SK-N-SH (cell line): Measurements from ENCODE around the gene CCNI2. TPM values are rescaled to one million over a fixed set of nuclear protein-coding genes. Genes with fewer than 3 reads are reported as not detected.

ENCODE experiments used
- CTCF ChIA-PET: fragments of 300-600, 350-600 bp; formaldehyde crosslinking; extraction: SDS; loops from one replicate; lab custom pipeline; 2021; lab: Yijun Ruan, JAX
- POLR2A ChIA-PET: fragments of 350-600 bp; sonication (Branson Sonifier 250); formaldehyde crosslinking; extraction: SDS; loops from one replicate; lab custom pipeline; 2020; ENCODE audit warnings: antibody characterized with exemption, inconsistent platforms; lab: Yijun Ruan, JAX
- DNase-seq: peaks from one replicate; pipeline ENCODE4 v3.0.0; 2012
- H2AFZ ChIP-seq: fragments of 200-600 bp; sonication (generic); 2 replicates; pipeline ENCODE4 v1.8.1; 2016; ENCODE audit warnings: antibody characterized with exemption, mild to moderate bottlenecking, low read depth
- H3F3A ChIP-seq: fragments of 200-600 bp; sonication (generic); replicated peaks from 2 replicates; pipeline ENCODE3; 2016; ENCODE audit warnings: antibody characterized with exemption, mild to moderate bottlenecking; ENCODE audit not compliant: insufficient read depth
- H3K27ac ChIP-seq, 2 experiments: fragments of 200-500 bp in 1 of 2; fragments of 200-600 bp in 1 of 2; sonication (Bioruptor generic) in 1 of 2; sonication (generic), shearing (Covaris generic) in 1 of 2; 2 replicates each; pipeline versions ENCODE4 v1.5.1 to v1.6.1; 2014 to 2016; ENCODE audit warnings: low read depth in 2 of 2, inconsistent platforms in 1 of 2, low read length in 1 of 2, mild to moderate bottlenecking in 1 of 2, mixed read lengths in 1 of 2
- H3K27me3 ChIP-seq: fragments of 200-600 bp; sonication (generic), shearing (Covaris generic); 2 replicates; pipeline ENCODE4 v1.6.1; 2016; ENCODE audit warnings: mixed run types; ENCODE audit not compliant: insufficient read depth
- H3K36me3 ChIP-seq, 2 experiments: fragments of 200-500 bp in 1 of 2; fragments of 200-600 bp in 1 of 2; sonication (Bioruptor generic) in 1 of 2; sonication (generic) in 1 of 2; replicated peaks in 1 of 2; 2 replicates each; pipeline versions ENCODE3 to v1.5.1; 2014 to 2016; ENCODE audit warnings: low read length in 1 of 2, mild to moderate bottlenecking in 1 of 2; ENCODE audit not compliant: insufficient read depth in 2 of 2, control insufficient read depth in 1 of 2
- H3K4me1 ChIP-seq, 2 experiments: fragments of 200-500 bp in 1 of 2; fragments of 200-600 bp in 1 of 2; sonication (Bioruptor generic) in 1 of 2; sonication (generic), shearing (Covaris generic) in 1 of 2; 2 replicates each; pipeline versions ENCODE4 v1.5.1 to v1.6.1; 2014 to 2016; ENCODE audit warnings: low read depth in 1 of 2, low read length in 1 of 2, mixed run types in 1 of 2; ENCODE audit not compliant: insufficient read depth in 2 of 2, control insufficient read depth in 1 of 2
- H3K4me2 ChIP-seq: fragments of 200-600 bp; sonication (generic), shearing (Covaris generic); 2 replicates; pipeline ENCODE4 v1.6.1; 2017; ENCODE audit warnings: mixed run types
- H3K4me3 ChIP-seq, 2 experiments: fragments of 200-500 bp in 1 of 2; fragments of 200-600 bp in 1 of 2; sonication (Bioruptor generic) in 1 of 2; sonication (generic), shearing (Covaris generic) in 1 of 2; 2 replicates each; pipeline versions ENCODE4 v1.5.1 to v1.8.1; 2014 to 2016; ENCODE audit warnings: low read depth in 2 of 2, inconsistent platforms in 1 of 2, low read length in 1 of 2, mild to moderate bottlenecking in 1 of 2, mixed read lengths in 1 of 2, moderate library complexity in 1 of 2
- H3K79me2 ChIP-seq: fragments of 200-600 bp; sonication (generic); 2 replicates; pipeline ENCODE4 v1.8.1; 2017; ENCODE audit warnings: mild to moderate bottlenecking; ENCODE audit not compliant: insufficient read depth
- H3K9ac ChIP-seq: fragments of 200-600 bp; sonication (generic); 2 replicates; pipeline ENCODE4 v1.6.1; 2017; ENCODE audit warnings: mixed run types
- H3K9me2 ChIP-seq: fragments of 200-600 bp; sonication (generic); 2 replicates; pipeline ENCODE4 v1.6.1; 2017; ENCODE audit warnings: mixed run types
- H3K9me3 ChIP-seq: fragments of 200-600 bp; sonication (generic); 2 replicates; pipeline ENCODE4 v1.6.1; 2017; ENCODE audit warnings: mixed run types, mild to moderate bottlenecking, moderate library complexity
- H4K20me1 ChIP-seq: fragments of 200-600 bp; sonication (generic); 2 replicates; pipeline ENCODE4 v1.6.1; 2017; ENCODE audit warnings: mild to moderate bottlenecking, mixed run types; ENCODE audit not compliant: insufficient read depth
- CHD2 ChIP-seq: fragments of 150-350 bp; IDR thresholded peaks from 2 replicates; pipeline ENCODE4 v1.6.1; 2018; ENCODE audit warnings: low read length; ENCODE audit not compliant: partially characterized antibody
- EP300 ChIP-seq, 2 experiments: IDR thresholded peaks; 2 replicates each; pipeline versions ENCODE4 v1.4.0 to v1.6.1; 2012; ENCODE audit warnings: borderline replicate concordance in 1 of 2, low read depth in 1 of 2, low read length in 1 of 2
- FOXM1 ChIP-seq: IDR thresholded peaks from 2 replicates; pipeline ENCODE4 v1.4.0; 2012; ENCODE audit warnings: low read depth, mild to moderate bottlenecking
- MXI1 ChIP-seq: IDR thresholded peaks from 2 replicates; pipeline ENCODE4 v1.6.1; 2012; ENCODE audit warnings: mild to moderate bottlenecking, low read depth, low read length, improper control_type of control experiment
- NFIC ChIP-seq: IDR thresholded peaks from 2 replicates; pipeline ENCODE4 v1.4.0; 2012; ENCODE audit warnings: borderline replicate concordance
- NRF1 ChIP-seq: IDR thresholded peaks from 2 replicates; pipeline ENCODE4 v1.6.1; 2012; ENCODE audit warnings: low read depth, mild to moderate bottlenecking, low read length
- POLR2AphosphoS5 ChIP-seq: IDR thresholded peaks from 2 replicates; pipeline ENCODE4 v1.6.1; 2012; ENCODE audit warnings: low read depth, low read length
- RFX5 ChIP-seq: IDR thresholded peaks from 2 replicates; pipeline ENCODE4 v1.6.1; 2012; ENCODE audit warnings: mild to moderate bottlenecking, improper control_type of control experiment, low read length
- SIN3A ChIP-seq: IDR thresholded peaks from 2 replicates; pipeline ENCODE4 v1.6.1; 2012; ENCODE audit warnings: low read depth, mild to moderate bottlenecking, low read length, moderate library complexity, borderline replicate concordance
- TAF1 ChIP-seq: IDR thresholded peaks from 2 replicates; pipeline ENCODE4 v1.6.1; 2012; ENCODE audit warnings: low read depth, mild to moderate bottlenecking, low read length, moderate library complexity, borderline replicate concordance
- TCF12 ChIP-seq: IDR thresholded peaks from 2 replicates; pipeline ENCODE4 v1.4.0; 2012
- WGBS: methylation state at CpG from one replicate; pipeline ENCODE4 v1.1.6; 2017; ENCODE audit warnings: low lambda C conversion rate; 5-methylcytosine and 5-hydroxymethylcytosine counted together
- polyA plus RNA-seq, 3 experiments: library from polyadenylated mRNA; depleted of rRNA; stranded (reverse); fragments of >200 nt; gene quantifications; 2 replicates each; pipeline ENCODE4 v1.2.3, GENCODE V29; 2012
- TF ChIP-seq, protein P1 (sequence below): IDR thresholded peaks from 2 replicates; pipeline ENCODE4 v1.6.1; 2012; ENCODE audit warnings: mild to moderate bottlenecking, low read depth, low read length, moderate library complexity
- TF ChIP-seq, protein P2 (sequence below): IDR thresholded peaks from 2 replicates; pipeline ENCODE4 v1.4.0; 2012; ENCODE audit warnings: low read depth, borderline replicate concordance
- TF ChIP-seq, protein P3 (sequence below): IDR thresholded peaks from 2 replicates; pipeline ENCODE4 v1.4.0; 2012; ENCODE audit warnings: low read depth

Gene CCNI2
- polyA plus RNA-seq, 1 of the 3 experiments (the other 2 are of a cell fraction): 0.05 TPM

DNA sequence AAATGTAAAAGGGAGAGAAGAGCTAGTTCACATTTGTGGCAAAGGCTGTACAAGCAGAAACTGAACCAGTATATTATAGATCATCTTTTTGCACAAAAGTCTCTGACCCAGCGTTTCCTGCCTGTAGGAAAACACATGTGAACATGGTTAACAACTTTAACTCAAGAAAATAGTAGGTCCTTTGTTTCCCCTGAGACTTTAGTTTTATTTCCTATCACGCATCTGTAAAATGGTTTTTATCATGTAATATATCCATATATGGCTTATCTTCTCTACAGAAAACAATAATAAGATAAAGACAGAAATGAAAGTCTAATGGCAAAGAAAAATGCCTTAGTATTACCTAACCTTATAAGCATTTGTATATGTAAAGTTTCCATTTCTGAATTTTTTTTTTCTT lies 12.5 kb upstream of the CCNI2 start (continued):
- TF ChIP-seq MXI1: no peak

DNA sequence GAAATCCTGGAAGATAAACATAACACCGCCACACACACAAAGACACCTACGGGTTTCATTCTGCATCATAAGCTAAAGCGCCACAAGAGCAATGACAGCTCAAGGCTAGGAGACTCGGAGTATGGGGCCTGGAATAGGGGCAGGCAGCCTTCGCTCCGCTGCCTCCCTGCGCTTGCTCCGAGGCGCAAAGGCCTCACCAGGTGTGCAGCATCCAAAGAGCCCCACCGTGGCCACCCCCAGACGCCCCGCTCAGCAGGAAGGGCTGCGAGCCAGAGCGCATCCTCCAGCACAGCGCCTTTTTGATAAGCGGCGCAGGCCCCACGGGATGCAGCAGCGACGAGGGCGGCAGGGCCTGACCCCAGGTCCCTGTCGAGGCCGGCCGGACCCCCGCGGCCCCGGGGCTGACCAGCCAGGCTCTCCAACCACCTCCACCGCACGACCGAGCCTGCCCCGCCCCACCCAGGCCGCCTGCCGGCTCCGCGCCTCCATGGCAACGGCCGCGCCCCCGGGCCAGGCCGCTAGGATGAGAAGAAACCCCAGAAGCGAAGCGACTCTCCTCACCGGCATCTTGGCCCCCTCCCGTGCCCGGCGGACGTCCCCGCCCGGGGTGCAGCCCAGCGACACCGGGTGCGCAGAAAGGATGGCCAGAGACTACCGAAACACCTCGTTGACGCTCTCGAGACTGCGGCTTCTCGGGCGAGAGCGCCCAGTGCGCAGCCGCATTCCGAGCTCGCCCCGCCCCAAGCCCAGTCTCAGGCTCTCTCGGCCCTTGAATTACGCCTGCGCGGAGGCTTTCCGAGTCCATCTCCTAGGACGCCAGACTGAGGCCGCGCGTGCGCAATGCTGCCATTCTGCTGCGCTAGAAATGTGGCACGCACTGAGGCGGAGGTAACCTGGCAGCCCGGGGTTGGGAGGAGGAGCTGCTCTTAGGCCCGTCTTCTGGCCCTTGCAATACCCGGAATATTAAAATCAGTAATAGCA lies 10.1 kb upstream of the CCNI2 start, which contains the start of gene KIF3A:
TSS of gene KIF3A (minus strand) at position 694 of the 981 bp plus-strand sequence. CDS start at position 567, 127 bp downstream.
- Histone ChIP-seq H3K9me3 (no peaks in the 10 kb centered on the region), H3K27ac (peak within 1 kb of the TSS; percentile 53 to 83; a peak in 3 of 4 replicates)
- TF ChIP-seq NRF1: peak; percentile 95
- TF ChIP-seq EP300 (IDR thresholded peaks at IDR 0.05; ENCODE audit: borderline replicate concordance in 1 of 2, low read depth in 1 of 2, low read length in 1 of 2): no peak
- TF ChIP-seq, protein P1, sequence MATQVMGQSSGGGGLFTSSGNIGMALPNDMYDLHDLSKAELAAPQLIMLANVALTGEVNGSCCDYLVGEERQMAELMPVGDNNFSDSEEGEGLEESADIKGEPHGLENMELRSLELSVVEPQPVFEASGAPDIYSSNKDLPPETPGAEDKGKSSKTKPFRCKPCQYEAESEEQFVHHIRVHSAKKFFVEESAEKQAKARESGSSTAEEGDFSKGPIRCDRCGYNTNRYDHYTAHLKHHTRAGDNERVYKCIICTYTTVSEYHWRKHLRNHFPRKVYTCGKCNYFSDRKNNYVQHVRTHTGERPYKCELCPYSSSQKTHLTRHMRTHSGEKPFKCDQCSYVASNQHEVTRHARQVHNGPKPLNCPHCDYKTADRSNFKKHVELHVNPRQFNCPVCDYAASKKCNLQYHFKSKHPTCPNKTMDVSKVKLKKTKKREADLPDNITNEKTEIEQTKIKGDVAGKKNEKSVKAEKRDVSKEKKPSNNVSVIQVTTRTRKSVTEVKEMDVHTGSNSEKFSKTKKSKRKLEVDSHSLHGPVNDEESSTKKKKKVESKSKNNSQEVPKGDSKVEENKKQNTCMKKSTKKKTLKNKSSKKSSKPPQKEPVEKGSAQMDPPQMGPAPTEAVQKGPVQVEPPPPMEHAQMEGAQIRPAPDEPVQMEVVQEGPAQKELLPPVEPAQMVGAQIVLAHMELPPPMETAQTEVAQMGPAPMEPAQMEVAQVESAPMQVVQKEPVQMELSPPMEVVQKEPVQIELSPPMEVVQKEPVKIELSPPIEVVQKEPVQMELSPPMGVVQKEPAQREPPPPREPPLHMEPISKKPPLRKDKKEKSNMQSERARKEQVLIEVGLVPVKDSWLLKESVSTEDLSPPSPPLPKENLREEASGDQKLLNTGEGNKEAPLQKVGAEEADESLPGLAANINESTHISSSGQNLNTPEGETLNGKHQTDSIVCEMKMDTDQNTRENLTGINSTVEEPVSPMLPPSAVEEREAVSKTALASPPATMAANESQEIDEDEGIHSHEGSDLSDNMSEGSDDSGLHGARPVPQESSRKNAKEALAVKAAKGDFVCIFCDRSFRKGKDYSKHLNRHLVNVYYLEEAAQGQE: no peak
- TF ChIP-seq NFIC: no peak
- no peak for TF ChIP-seq TCF12
- TF ChIP-seq CHD2: no peak
- no peak for TF ChIP-seq FOXM1
- TF ChIP-seq POLR2AphosphoS5: peak; percentile 83
- TF ChIP-seq RFX5: no peak
- peak; percentile 38 for TF ChIP-seq MXI1
- TF ChIP-seq, protein P2, sequence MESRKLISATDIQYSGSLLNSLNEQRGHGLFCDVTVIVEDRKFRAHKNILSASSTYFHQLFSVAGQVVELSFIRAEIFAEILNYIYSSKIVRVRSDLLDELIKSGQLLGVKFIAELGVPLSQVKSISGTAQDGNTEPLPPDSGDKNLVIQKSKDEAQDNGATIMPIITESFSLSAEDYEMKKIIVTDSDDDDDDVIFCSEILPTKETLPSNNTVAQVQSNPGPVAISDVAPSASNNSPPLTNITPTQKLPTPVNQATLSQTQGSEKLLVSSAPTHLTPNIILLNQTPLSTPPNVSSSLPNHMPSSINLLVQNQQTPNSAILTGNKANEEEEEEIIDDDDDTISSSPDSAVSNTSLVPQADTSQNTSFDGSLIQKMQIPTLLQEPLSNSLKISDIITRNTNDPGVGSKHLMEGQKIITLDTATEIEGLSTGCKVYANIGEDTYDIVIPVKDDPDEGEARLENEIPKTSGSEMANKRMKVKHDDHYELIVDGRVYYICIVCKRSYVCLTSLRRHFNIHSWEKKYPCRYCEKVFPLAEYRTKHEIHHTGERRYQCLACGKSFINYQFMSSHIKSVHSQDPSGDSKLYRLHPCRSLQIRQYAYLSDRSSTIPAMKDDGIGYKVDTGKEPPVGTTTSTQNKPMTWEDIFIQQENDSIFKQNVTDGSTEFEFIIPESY: 0 out of 2 replicates have a peak, but pooled peaks have one; percentile 54
- TF ChIP-seq TAF1: peak; percentile 54; the same call in 1 of the 2 replicates
- TF ChIP-seq, protein P3, sequence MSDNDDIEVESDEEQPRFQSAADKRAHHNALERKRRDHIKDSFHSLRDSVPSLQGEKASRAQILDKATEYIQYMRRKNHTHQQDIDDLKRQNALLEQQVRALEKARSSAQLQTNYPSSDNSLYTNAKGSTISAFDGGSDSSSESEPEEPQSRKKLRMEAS: peak; percentile 30; the same call in 1 of the 2 replicates
- peak; percentile 29; the same call in 1 of the 2 replicates for TF ChIP-seq SIN3A
- TF ChIP-seq, all 33 proteins: peak for 7
- Histone ChIP-seq H3K79me2 (peaks cover 37% of the 10 kb centered on the region; the same call in 1 of the 2 replicates), H3K4me2 (peak within 1 kb of the TSS; percentile 89), H3K4me3 (peak within 1 kb of the TSS; percentile 88 to 89), H3F3A (no peaks in the 10 kb centered on the region), H3K36me3 (peaks cover 4 to 10% of the 10 kb centered on the region in 2 experiments), H4K20me1 (peaks cover 5% of the 10 kb centered on the region), H2AFZ (peak within 1 kb of the TSS; percentile 89), H3K9ac (peak within 1 kb of the TSS; percentile 74), H3K4me1 (peaks cover 3 to 6% of the 10 kb centered on the region in 2 experiments; a peak in 2 of 4 replicates), H3K9me2 (no peaks in the 10 kb centered on the region), H3K27me3 (no peaks in the 10 kb centered on the region)
- CTCF ChIA-PET: interaction anchor here (0.6 to 1.8 kb wide), 10 partner anchors 9 to 236 kb away, joined by 3 to 7 read pairs (median 4); partner anchors contain the start of genes CCNI2, GDF9 and UQCRQ
- POLR2A ChIA-PET: interaction anchor here (1.1 kb wide), 1 partner anchor 19 kb away, joined by 4 read pairs; no protein-coding TSS in a partner anchor
- peak; percentile 100 for DNase-seq
- WGBS: under 1% methylated on average over 25 of the region's 81 CpGs
